Testis (tissue), 3 donors: ENCODE measurements around the gene RPTN. TPM values are rescaled to one million over a fixed set of nuclear protein-coding genes. Genes with fewer than 3 reads are reported as not detected.
A peak's percentile ranks its signal among the peaks of the same experiment; 100 is the strongest.

Source experiments
- DNase-seq: peaks from one replicate; pipeline ENCODE4 v3.0.0-alpha.2; 2019
- H3K27ac ChIP-seq, 2 donors: fragments of 200-600 bp; sonication (generic); one replicate each; pipeline ENCODE4 v1.5.1; 2019
- H3K27me3 ChIP-seq: fragments of 200-600 bp; sonication (generic); one replicate; pipeline ENCODE4 v1.5.1; 2019
- H3K36me3 ChIP-seq: fragments of 200-600 bp; sonication (generic); one replicate; pipeline ENCODE4 v1.5.1; 2017; ENCODE audit warnings: low read depth; ENCODE audit errors: missing control alignments
- H3K4me1 ChIP-seq: fragments of 200-600 bp; sonication (generic); one replicate; pipeline ENCODE4 v1.5.1; 2019
- H3K4me3 ChIP-seq, 2 donors: fragments of 200-600 bp; sonication (generic); one replicate each; pipeline ENCODE4 v1.5.1; 2017 to 2019
- H3K9me3 ChIP-seq: fragments of 200-600 bp; sonication (generic); one replicate; pipeline ENCODE4 v1.5.1; 2017
- CTCF ChIP-seq, 3 experiments: fragments of 450-650 bp in 2 of 3; fragments of 200-600 bp in 1 of 3; sonication (generic) in 1 of 3; IDR thresholded peaks; one replicate each; pipeline ENCODE4 v1.5.1; 2016 to 2019; ENCODE audit warnings: antibody characterized with exemption in 3 of 3, mild to moderate bottlenecking in 2 of 3, moderate library complexity in 1 of 3
- POLR2A ChIP-seq: fragments of 450-650 bp; IDR thresholded peaks from one replicate; pipeline ENCODE4 v1.6.1; 2017; ENCODE audit warnings: antibody characterized with exemption, mild to moderate bottlenecking, moderate library complexity
- WGBS, 2 donors: methylation state at CpG; one replicate each; pipeline ENCODE4 v1.1.5; 2018; 5-methylcytosine and 5-hydroxymethylcytosine counted together
- intact Hi-C: fragments of 100-400 bp; cut with DNase I; formaldehyde crosslinking; loops from one replicate; pipeline ENCODE4 v1.15.1; 2023; ENCODE audit warnings: low total_unique reads
- polyA plus RNA-seq: library from polyadenylated mRNA; stranded (reverse); fragments of 350-450 nt; fragmentation: Illumina TruSeq; extraction: RNeasy Lipid Tissue Mini Kit (QIAGEN cat#74804); gene quantifications from one replicate; pipeline ENCODE4 v1.2.3, GENCODE V29; 2014; ENCODE audit warnings: low read depth, low replicate concordance; ENCODE audit not compliant: insufficient read depth
- total RNA-seq, 2 donors: library from RNA; depleted of rRNA; stranded (reverse); fragments of >200 nt; gene quantifications; one replicate each; pipeline ENCODE4 v1.2.3, GENCODE V29; 2016

The RPTN gene
- total and polyA plus RNA-seq, 3 donors from 2014 or later = 0.06 TPM; not detected in 2

- Histone ChIP-seq H3K27me3 (no peaks in the 10 kb centered on the region), H3K4me3 (peak overlapping the region; percentile 10 to 53), H3K4me1 (peaks cover 11% of the 10 kb centered on the region), H3K9me3 (no peaks in the 10 kb centered on the region), H3K27ac (peak overlapping the region in 1 of 2 donors; percentile 39), H3K36me3 (no peaks in the 10 kb centered on the region)
- peak; percentile 40 for DNase-seq
- intact Hi-C loops = no loop called here
- TF ChIP-seq CTCF (IDR thresholded peaks at IDR 0.05) (no peak), POLR2A (no peak)
- 1 to 3% methylated on average over 29 to 31 of the region's 31 CpGs for WGBS, 2 donors
Measured at GRCh38 chr1:152110365-152110859, 48.6 kb downstream of the RPTN start.

- intact Hi-C loops = no loop called here
- 4 to 11% methylated on average over 15 of the region's 15 CpGs for WGBS, 2 donors
- peaks cover 11% of the 10 kb centered on the region for H3K4me1 ChIP-seq
- no peak for DNase-seq
- no peak for TF ChIP-seq POLR2A
- no peak for TF ChIP-seq CTCF (IDR thresholded peaks at IDR 0.05)
- no peaks in the 10 kb centered on the region for H3K36me3 ChIP-seq
- H3K27ac ChIP-seq = no peak overlapping the region
- H3K9me3 ChIP-seq = no peaks in the 10 kb centered on the region
- H3K27me3 ChIP-seq = no peaks in the 10 kb centered on the region
- H3K4me3 ChIP-seq = peak overlapping the region in 1 of 2 donors; percentile 53
Measured at GRCh38 chr1:152109998-152110294, 49.1 kb downstream of the RPTN start.

GRCh38 chr1:152109231-152109997, 49.6 kb downstream of the RPTN start:
- WGBS, 2 donors = 9 to 11% methylated on average over 31 of the region's 31 CpGs
- DNase-seq = peak; percentile 17

GRCh38 chr1:152108882-152109222, 50.2 kb downstream of the RPTN start:
- Histone ChIP-seq H3K4me1 (peaks cover 11% of the 10 kb centered on the region), H3K27me3 (no peaks in the 10 kb centered on the region), H3K4me3 (peak overlapping the region; percentile 31 to 53), H3K36me3 (no peaks in the 10 kb centered on the region), H3K9me3 (no peaks in the 10 kb centered on the region), H3K27ac (no peak overlapping the region)
- peak; percentile 23 for DNase-seq
- 10 to 11% methylated on average over 28 of the region's 28 CpGs for WGBS, 2 donors
- intact Hi-C loops = no loop called here
- no peak for TF ChIP-seq POLR2A
- TF ChIP-seq CTCF (IDR thresholded peaks at IDR 0.05) = no peak

More at GRCh38 chr1:152109231-152109997, 49.6 kb downstream of the RPTN start:
- Histone ChIP-seq H3K27ac (no peak overlapping the region), H3K4me1 (peaks cover 11% of the 10 kb centered on the region), H3K9me3 (no peaks in the 10 kb centered on the region), H3K36me3 (no peaks in the 10 kb centered on the region), H3K4me3 (peak overlapping the region in 1 of 2 donors; percentile 53), H3K27me3 (no peaks in the 10 kb centered on the region)
- no peak for TF ChIP-seq POLR2A
- no peak for TF ChIP-seq CTCF (IDR thresholded peaks at IDR 0.05)
- intact Hi-C loops = no loop called here
